Common myeloid progenitor, CD34-positive (primary cell): Measurements from ENCODE around the gene VWDE.

ENCODE experiments used
- CTCF ChIA-PET: fragments of 350-600 bp; sonication (Branson Sonifier 250); formaldehyde crosslinking; loops from one replicate; lab custom pipeline; 2021; ENCODE audit warnings: antibody characterized with exemption; lab: Charles Lee
- POLR2A ChIA-PET: fragments of 350-600 bp; sonication (Branson Sonifier 250); formaldehyde crosslinking; loops from one replicate; lab custom pipeline; 2021; ENCODE audit warnings: antibody characterized with exemption; lab: Charles Lee
- DNase-seq, 3 donors: peaks; one replicate each; pipeline versions ENCODE4 v3.0.0 to v3.0.0-alpha.2; 2013
- H3K27ac ChIP-seq, 2 experiments: 1 replicate in 1 of 2; 2 replicates in 1 of 2; pipeline ENCODE4 v1.7.0; 2013; ENCODE audit warnings: inconsistent platforms in 2 of 2, low read length in 2 of 2, mild to moderate bottlenecking in 2 of 2, low read depth in 1 of 2, moderate library complexity in 1 of 2; ENCODE audit not compliant: severe bottlenecking in 2 of 2, insufficient read depth in 1 of 2, poor library complexity in 1 of 2
- H3K27me3 ChIP-seq, 5 experiments: replicated peaks in 2 of 5; 1 replicate in 3 of 5; 2 replicates in 2 of 5; pipeline versions ENCODE4 v1.6.1 to v1.7.0; 2013; ENCODE audit warnings: low read length in 4 of 5, mild to moderate bottlenecking in 2 of 5, moderate library complexity in 2 of 5, inconsistent platforms in 1 of 5; ENCODE audit not compliant: insufficient read depth in 5 of 5, control insufficient read depth in 4 of 5
- H3K36me3 ChIP-seq, 4 experiments: 1 replicate in 2 of 4; 2 replicates in 2 of 4; pipeline versions ENCODE4 v1.6.1 to v1.7.0; 2013; ENCODE audit warnings: low read length in 3 of 4, control low read depth in 1 of 4, mild to moderate bottlenecking in 1 of 4; ENCODE audit not compliant: control insufficient read depth in 4 of 4, insufficient read depth in 4 of 4
- H3K4me1 ChIP-seq, 4 experiments: 1 replicate in 3 of 4; 2 replicates in 1 of 4; pipeline versions ENCODE4 v1.6.1 to v1.7.1; 2013; ENCODE audit warnings: low read length in 3 of 4, mild to moderate bottlenecking in 3 of 4, control low read depth in 1 of 4, inconsistent platforms in 1 of 4, moderate library complexity in 1 of 4; ENCODE audit not compliant: control insufficient read depth in 4 of 4, insufficient read depth in 4 of 4; ENCODE audit errors: control extremely low read depth in 1 of 4
- H3K4me3 ChIP-seq, 7 experiments: 1 replicate in 4 of 7; 2 replicates in 3 of 7; pipeline versions ENCODE4 v1.5.1 to v1.7.0; 2013; ENCODE audit warnings: mild to moderate bottlenecking in 7 of 7, low read length in 6 of 7, moderate library complexity in 6 of 7, inconsistent platforms in 2 of 7, low read depth in 2 of 7, control low read depth in 1 of 7; ENCODE audit not compliant: insufficient read depth in 4 of 7, control insufficient read depth in 1 of 7; ENCODE audit errors: extremely low read depth in 1 of 7
- H3K9me3 ChIP-seq, 5 experiments: 1 replicate in 4 of 5; 2 replicates in 1 of 5; pipeline versions ENCODE4 v1.6.1 to v1.7.1; 2013; ENCODE audit warnings: low read length in 4 of 5, mild to moderate bottlenecking in 2 of 5, inconsistent platforms in 1 of 5, low read depth in 1 of 5, moderate library complexity in 1 of 5; ENCODE audit not compliant: control insufficient read depth in 4 of 5, insufficient read depth in 2 of 5; ENCODE audit errors: control extremely low read depth in 1 of 5
- WGBS: methylation state at CpG from one replicate; pipeline ENCODE4 v1.1.5; 2013; ENCODE audit not compliant: insufficient coverage; 5-methylcytosine and 5-hydroxymethylcytosine counted together

VWDE gene

GRCh38 chr7:12434012-12434642 is 30.5 kb upstream of the VWDE start:
- POLR2A ChIA-PET = no interaction called here
- H3K4me3 ChIP-seq = no peak overlapping the region
- H3K4me1 ChIP-seq = no peaks in the 10 kb centered on the region
- no peaks in the 10 kb centered on the region for H3K9me3 ChIP-seq
- peak in 1 of 3 donors; percentile 10 for DNase-seq
- no peaks in the 10 kb centered on the region for H3K27me3 ChIP-seq
- CTCF ChIA-PET = interaction anchor here (1.0 to 2.0 kb wide), 9 partner anchors 8 to 85 kb away, joined by 3 to 9 read pairs (median 5); no protein-coding TSS in a partner anchor
- no peaks in the 10 kb centered on the region for H3K36me3 ChIP-seq
- H3K27ac ChIP-seq = no peak overlapping the region

- no peaks in the 10 kb centered on the region for H3K4me1 ChIP-seq
- no peaks in the 10 kb centered on the region for H3K36me3 ChIP-seq
- ChIA-PET POLR2A (no interaction called here), CTCF (interaction anchor here (1.0 kb wide), 1 partner anchor 31 kb away, joined by 3 read pairs; no protein-coding TSS in a partner anchor)
- DNase-seq = no peak
- no peak overlapping the region for H3K27ac ChIP-seq
- 98% methylated on average over 10 of the region's 11 CpGs for WGBS
- H3K9me3 ChIP-seq = no peaks in the 10 kb centered on the region
- no peaks in the 10 kb centered on the region for H3K27me3 ChIP-seq
- H3K4me3 ChIP-seq = no peak overlapping the region
Measured at GRCh38 chr7:12431886-12432556, 28.4 kb upstream of the VWDE start.

GRCh38 chr7:12425311-12425710 is 21.6 kb upstream of the VWDE start:
- Histone ChIP-seq H3K9me3 (peaks cover 0 to 1% (median 0%) of the 10 kb centered on the region in 5 experiments), H3K27me3 (no peaks in the 10 kb centered on the region), H3K36me3 (no peaks in the 10 kb centered on the region), H3K27ac (no peak overlapping the region), H3K4me1 (no peaks in the 10 kb centered on the region), H3K4me3 (no peak overlapping the region)
- DNase-seq = no peak
- CTCF ChIA-PET = no interaction called here
- POLR2A ChIA-PET = no interaction called here
- no CpG with 5 or more reads among the region's 1 CpG for WGBS

DNA sequence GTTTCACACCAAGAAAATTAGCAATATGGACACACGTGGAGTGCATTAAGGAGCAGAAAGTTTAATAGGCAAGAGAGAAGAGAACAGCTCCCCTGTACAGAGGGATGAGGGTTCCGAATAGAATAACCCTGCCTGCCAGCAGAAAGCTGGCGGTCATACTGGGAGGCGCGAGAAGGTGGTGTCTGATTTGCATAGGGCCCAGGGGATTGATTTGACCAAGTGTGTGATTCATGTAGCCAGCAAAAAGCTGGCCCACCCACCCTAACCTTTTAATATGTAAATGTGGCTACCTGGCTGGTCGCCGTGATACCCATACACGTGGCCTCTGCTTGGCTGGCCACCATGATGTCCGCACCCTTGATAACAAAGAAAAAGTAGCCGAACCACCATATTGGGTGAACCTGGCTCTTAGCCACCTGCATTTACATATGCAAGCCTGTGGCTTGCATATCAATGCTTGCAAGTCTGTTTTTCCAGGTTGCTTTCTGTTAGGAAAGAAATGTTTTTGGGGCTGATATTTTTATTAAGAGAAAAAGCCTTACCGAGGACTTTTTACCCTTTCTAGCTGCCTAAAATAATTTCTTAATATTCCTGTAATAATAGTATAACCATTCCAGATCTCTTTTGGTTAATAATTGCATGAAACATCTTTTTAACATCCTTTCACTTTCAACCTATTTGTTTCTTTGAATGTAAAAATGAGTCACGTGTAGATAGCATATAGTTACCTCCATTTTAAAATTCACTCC is 20.5 kb upstream of the VWDE start:
- WGBS = 88% methylated on average over 8 of the region's 12 CpGs
- no peak for DNase-seq
- H3K4me3 ChIP-seq = no peak overlapping the region

GRCh38 chr7:12423355-12423996 is 19.8 kb upstream of the VWDE start:
- Histone ChIP-seq H3K27me3 (no peaks in the 10 kb centered on the region), H3K4me3 (no peak overlapping the region), H3K27ac (no peak overlapping the region), H3K9me3 (peaks cover 0 to 1% (median 0%) of the 10 kb centered on the region in 5 experiments), H3K4me1 (no peaks in the 10 kb centered on the region), H3K36me3 (no peaks in the 10 kb centered on the region)
- CTCF ChIA-PET = interaction anchor here (0.9 kb wide), 1 partner anchor 14 kb away, joined by 4 read pairs; no protein-coding TSS in a partner anchor
- 84% methylated on average over 7 of the region's 8 CpGs for WGBS
- DNase-seq = no peak
- POLR2A ChIA-PET = no interaction called here

More for the DNA sequence above, 20.5 kb upstream of the VWDE start:
- Histone ChIP-seq H3K9me3 (peaks cover 0 to 1% (median 0%) of the 10 kb centered on the region in 5 experiments), H3K27me3 (no peaks in the 10 kb centered on the region), H3K4me1 (no peaks in the 10 kb centered on the region), H3K27ac (no peak overlapping the region), H3K36me3 (no peaks in the 10 kb centered on the region)
- ChIA-PET POLR2A (no interaction called here), CTCF (interaction anchor here (0.9 kb wide), 1 partner anchor 13 kb away, joined by 4 read pairs; no protein-coding TSS in a partner anchor)

- CTCF ChIA-PET = interaction anchor here (1.0 to 1.6 kb wide), 2 partner anchors 10 to 34 kb away, joined by 3 to 4 read pairs; no protein-coding TSS in a partner anchor
- no peak for DNase-seq
- H3K4me3 ChIP-seq = no peak overlapping the region
- no peaks in the 10 kb centered on the region for H3K27me3 ChIP-seq
- POLR2A ChIA-PET = no interaction called here
- H3K27ac ChIP-seq = no peak overlapping the region
- peaks cover 0 to 1% (median 0%) of the 10 kb centered on the region in 5 experiments for H3K9me3 ChIP-seq
- no peaks in the 10 kb centered on the region for H3K36me3 ChIP-seq
- WGBS = 71% methylated on average over 3 of the region's 4 CpGs
- no peaks in the 10 kb centered on the region for H3K4me1 ChIP-seq
Measured at GRCh38 chr7:12422554-12423320, 19.1 kb upstream of the VWDE start.
